ENCODE results near the gene GABBR2.

- TF ChIP-seq, protein P1, sequence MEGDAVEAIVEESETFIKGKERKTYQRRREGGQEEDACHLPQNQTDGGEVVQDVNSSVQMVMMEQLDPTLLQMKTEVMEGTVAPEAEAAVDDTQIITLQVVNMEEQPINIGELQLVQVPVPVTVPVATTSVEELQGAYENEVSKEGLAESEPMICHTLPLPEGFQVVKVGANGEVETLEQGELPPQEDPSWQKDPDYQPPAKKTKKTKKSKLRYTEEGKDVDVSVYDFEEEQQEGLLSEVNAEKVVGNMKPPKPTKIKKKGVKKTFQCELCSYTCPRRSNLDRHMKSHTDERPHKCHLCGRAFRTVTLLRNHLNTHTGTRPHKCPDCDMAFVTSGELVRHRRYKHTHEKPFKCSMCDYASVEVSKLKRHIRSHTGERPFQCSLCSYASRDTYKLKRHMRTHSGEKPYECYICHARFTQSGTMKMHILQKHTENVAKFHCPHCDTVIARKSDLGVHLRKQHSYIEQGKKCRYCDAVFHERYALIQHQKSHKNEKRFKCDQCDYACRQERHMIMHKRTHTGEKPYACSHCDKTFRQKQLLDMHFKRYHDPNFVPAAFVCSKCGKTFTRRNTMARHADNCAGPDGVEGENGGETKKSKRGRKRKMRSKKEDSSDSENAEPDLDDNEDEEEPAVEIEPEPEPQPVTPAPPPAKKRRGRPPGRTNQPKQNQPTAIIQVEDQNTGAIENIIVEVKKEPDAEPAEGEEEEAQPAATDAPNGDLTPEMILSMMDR (IDR thresholded peaks at IDR 0.05): no peak
- no peak for TF ChIP-seq POLR2A (IDR thresholded peaks at IDR 0.05)
Observed at GRCh38 chr9:98437458-98438034, 271.2 kb downstream of the GABBR2 start.

Measured in right lobe of liver (tissue), 4 donors.